Measurements from ENCODE around the gene GPATCH8. TPM values are rescaled to one million over a fixed set of nuclear protein-coding genes. Genes with fewer than 3 reads are reported as not detected.

The GPATCH8 gene
- total and polyA plus RNA-seq, 11 donors, result 12.8 to 24.9 (median 20.3) TPM

- H3K36me3 ChIP-seq, result no peaks in the 10 kb centered on the region
- no peak for TF ChIP-seq POLR2A (IDR thresholded peaks at IDR 0.05)
- no peak for DNase-seq
- intact Hi-C loops (cut with DNase I), result loop anchor here in 1 of 10 donors (10.0 kb wide), 1 partner anchor 62 kb away; no protein-coding TSS in a partner anchor
- no peak overlapping the region for H3K4me3 ChIP-seq
- no peak overlapping the region for H3K27ac ChIP-seq
- peaks cover 0 to 21% (median 4%) of the 10 kb centered on the region in 9 donors for H3K27me3 ChIP-seq
- 87 to 98% (median 89%) methylated on average over 6 of the region's 6 CpGs for WGBS, 4 donors
- peaks cover 0 to 19% (median 13%) of the 10 kb centered on the region in 12 donors for H3K4me1 ChIP-seq
- H3K9me3 ChIP-seq, result no peaks in the 10 kb centered on the region
- no peak for ATAC-seq
These were observed 120.3 kb downstream of the GPATCH8 start for GRCh38 chr17:44382917-44383316.

GRCh38 chr17:44381810-44382305 lies 121.3 kb downstream of the GPATCH8 start:
- Histone ChIP-seq H3K27me3 (peaks cover 0 to 21% (median 4%) of the 10 kb centered on the region in 9 donors), H3K36me3 (no peaks in the 10 kb centered on the region), H3K4me1 (peaks cover 0 to 20% (median 13%) of the 10 kb centered on the region in 12 donors), H3K4me3 (no peak overlapping the region), H3K27ac (no peak overlapping the region), H3K9me3 (no peaks in the 10 kb centered on the region)
- WGBS, 4 donors, result 73 to 80% (median 76%) methylated on average over 4 of the region's 4 CpGs
- intact Hi-C loops (cut with DNase I), result loop anchor here in 1 of 10 donors (10.0 kb wide), 1 partner anchor 63 kb away; no protein-coding TSS in a partner anchor
- DNase-seq, result no peak
- no peak for ATAC-seq
- TF ChIP-seq POLR2A (IDR thresholded peaks at IDR 0.05), result no peak

DNA sequence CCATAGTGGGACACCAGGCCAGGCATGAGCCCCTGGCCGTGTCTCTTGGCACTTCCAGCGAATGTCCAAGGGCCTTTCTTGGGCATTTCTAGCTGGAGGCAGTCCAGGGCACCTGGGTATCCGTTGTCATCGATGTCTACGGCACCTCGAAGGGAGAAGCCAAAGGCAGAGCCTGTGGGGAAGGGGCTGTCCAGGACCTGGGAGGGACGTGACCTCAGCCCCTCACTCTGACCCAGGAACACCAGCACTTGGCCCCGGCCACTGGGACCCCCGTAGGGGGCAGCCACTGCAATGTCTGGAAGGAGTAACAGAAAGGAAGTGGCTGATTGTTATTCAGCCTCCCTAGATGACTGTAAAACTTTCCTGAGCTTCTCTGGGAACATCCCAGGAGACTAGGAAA lies 122.4 kb downstream of the GPATCH8 start:
- Histone ChIP-seq H3K27me3 (peaks cover 0 to 17% (median 4%) of the 10 kb centered on the region in 9 donors), H3K9me3 (no peaks in the 10 kb centered on the region), H3K4me3 (no peak overlapping the region), H3K36me3 (no peaks in the 10 kb centered on the region), H3K4me1 (peaks cover 0 to 22% (median 13%) of the 10 kb centered on the region in 12 donors), H3K27ac (no peak overlapping the region)
- TF ChIP-seq POLR2A (IDR thresholded peaks at IDR 0.05), result no peak
- TF ChIP-seq, protein P1, sequence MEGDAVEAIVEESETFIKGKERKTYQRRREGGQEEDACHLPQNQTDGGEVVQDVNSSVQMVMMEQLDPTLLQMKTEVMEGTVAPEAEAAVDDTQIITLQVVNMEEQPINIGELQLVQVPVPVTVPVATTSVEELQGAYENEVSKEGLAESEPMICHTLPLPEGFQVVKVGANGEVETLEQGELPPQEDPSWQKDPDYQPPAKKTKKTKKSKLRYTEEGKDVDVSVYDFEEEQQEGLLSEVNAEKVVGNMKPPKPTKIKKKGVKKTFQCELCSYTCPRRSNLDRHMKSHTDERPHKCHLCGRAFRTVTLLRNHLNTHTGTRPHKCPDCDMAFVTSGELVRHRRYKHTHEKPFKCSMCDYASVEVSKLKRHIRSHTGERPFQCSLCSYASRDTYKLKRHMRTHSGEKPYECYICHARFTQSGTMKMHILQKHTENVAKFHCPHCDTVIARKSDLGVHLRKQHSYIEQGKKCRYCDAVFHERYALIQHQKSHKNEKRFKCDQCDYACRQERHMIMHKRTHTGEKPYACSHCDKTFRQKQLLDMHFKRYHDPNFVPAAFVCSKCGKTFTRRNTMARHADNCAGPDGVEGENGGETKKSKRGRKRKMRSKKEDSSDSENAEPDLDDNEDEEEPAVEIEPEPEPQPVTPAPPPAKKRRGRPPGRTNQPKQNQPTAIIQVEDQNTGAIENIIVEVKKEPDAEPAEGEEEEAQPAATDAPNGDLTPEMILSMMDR (IDR thresholded peaks at IDR 0.05), result no peak
- DNase-seq (no peak), ATAC-seq (no peak)
- WGBS, 4 donors, result 74 to 80% (median 76%) methylated on average over 9 of the region's 9 CpGs
- intact Hi-C loops (cut with DNase I), result loop anchor here in 1 of 10 donors (10.0 kb wide), 1 partner anchor 64 kb away; no protein-coding TSS in a partner anchor

DNA sequence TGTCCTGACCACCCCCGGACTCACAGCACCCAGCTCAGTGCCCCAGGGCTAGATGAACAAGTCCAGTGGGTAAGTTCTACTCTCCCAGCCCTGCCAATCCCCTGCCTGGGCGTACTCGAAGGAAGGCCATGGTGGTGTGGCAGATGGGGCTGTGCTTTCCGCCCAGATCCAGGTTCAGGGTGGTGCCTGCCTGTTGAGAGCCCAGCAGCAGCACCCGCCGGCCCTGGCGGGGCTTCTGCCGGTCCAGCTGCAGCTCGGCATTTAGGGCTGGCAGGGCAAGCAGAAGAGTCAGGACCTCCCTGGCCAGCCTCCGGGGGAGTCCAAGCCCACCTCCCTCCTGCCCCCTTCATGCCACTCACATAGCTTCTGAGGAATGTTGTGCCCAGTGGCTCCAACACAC lies 123.3 kb downstream of the GPATCH8 start:
- no peak for ATAC-seq
- Histone ChIP-seq H3K36me3 (no peaks in the 10 kb centered on the region), H3K4me1 (peaks cover 0 to 21% (median 7%) of the 10 kb centered on the region in 12 donors), H3K4me3 (no peak overlapping the region), H3K9me3 (no peaks in the 10 kb centered on the region), H3K27me3 (peaks cover 0 to 12% (median 0%) of the 10 kb centered on the region in 9 donors), H3K27ac (no peak overlapping the region)
- intact Hi-C loops (cut with DNase I), result loop anchor here in 1 of 10 donors (10.0 kb wide), 1 partner anchor 65 kb away; no protein-coding TSS in a partner anchor
- TF ChIP-seq POLR2A (IDR thresholded peaks at IDR 0.05), result no peak
- TF ChIP-seq, protein P1 (IDR thresholded peaks at IDR 0.05), result no peak
- DNase-seq, result no peak
- WGBS, 4 donors, result 90 to 93% (median 92%) methylated on average over 9 to 10 of the region's 10 CpGs

DNA sequence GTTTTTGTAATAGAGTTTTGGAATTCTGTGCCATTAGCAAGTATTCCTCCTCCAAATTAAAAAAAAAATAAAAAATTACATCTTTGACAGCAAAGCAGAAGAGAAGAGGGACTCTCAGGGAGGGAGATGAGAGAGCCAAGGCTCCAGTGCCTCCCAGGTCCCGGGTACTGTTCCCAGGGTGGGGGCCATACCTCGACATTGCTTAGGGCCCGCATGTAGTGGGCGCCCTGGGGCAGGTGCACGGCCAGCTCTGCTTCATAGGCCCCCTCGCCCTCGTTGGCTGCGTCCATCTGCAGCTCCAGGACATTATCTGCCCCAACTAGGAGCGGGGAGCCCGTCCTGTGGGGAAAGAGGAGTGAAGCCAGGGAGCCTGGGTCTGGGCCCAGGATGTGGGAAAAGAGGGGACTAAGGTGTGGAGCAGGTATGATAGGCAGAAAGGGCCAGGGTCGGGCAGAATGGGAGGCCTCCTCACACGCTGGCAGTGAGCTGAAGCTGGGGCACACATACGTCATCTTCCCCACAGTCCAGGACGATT lies 125.0 kb downstream of the GPATCH8 start:
- no peak overlapping the region for H3K4me3 ChIP-seq
- H3K9me3 ChIP-seq, result no peaks in the 10 kb centered on the region
- H3K27ac ChIP-seq, result no peak overlapping the region
- peaks cover 0 to 17% (median 3%) of the 10 kb centered on the region in 12 donors for H3K4me1 ChIP-seq
- WGBS, 4 donors, result 78 to 88% (median 86%) methylated on average over 14 of the region's 14 CpGs
- H3K36me3 ChIP-seq, result no peaks in the 10 kb centered on the region
- no peaks in the 10 kb centered on the region for H3K27me3 ChIP-seq
- intact Hi-C loops (cut with DNase I), result no loop called here
- no peak for ATAC-seq
- no peak for TF ChIP-seq POLR2A (IDR thresholded peaks at IDR 0.05)
- TF ChIP-seq, protein P1 (IDR thresholded peaks at IDR 0.05), result no peak
- no peak for DNase-seq
